HL-60 (cell line): ENCODE results near the gene GSTT2.
"Not testable (repeated sequence)": the region's sequence is repeated elsewhere in the genome, so short reads cannot be mapped to it uniquely, and the experiment has no call there.

Source experiments
- CTCF ChIP-seq: IDR thresholded peaks from one replicate; pipeline ENCODE4 v1.5.1; 2011; ENCODE audit warnings: low read length, control low read depth, inconsistent platforms; ENCODE audit not compliant: insufficient read depth
- GABPA ChIP-seq: IDR thresholded peaks from 2 replicates; pipeline ENCODE4 v1.6.1; 2012; ENCODE audit warnings: low read depth
- POLR2AphosphoS5 ChIP-seq: IDR thresholded peaks from 2 replicates; pipeline ENCODE4 v1.6.1; 2012; ENCODE audit warnings: low read depth
- TF ChIP-seq, protein P1 (sequence below): IDR thresholded peaks from 2 replicates; pipeline ENCODE4 v1.6.1; 2012; ENCODE audit warnings: low read depth; ENCODE audit not compliant: insufficient replicate concordance

GRCh38 chr22:23966568-23966967 is 13.4 kb upstream of the GSTT2 start, which contains the start of gene DDTL:
- TF ChIP-seq, protein P1, sequence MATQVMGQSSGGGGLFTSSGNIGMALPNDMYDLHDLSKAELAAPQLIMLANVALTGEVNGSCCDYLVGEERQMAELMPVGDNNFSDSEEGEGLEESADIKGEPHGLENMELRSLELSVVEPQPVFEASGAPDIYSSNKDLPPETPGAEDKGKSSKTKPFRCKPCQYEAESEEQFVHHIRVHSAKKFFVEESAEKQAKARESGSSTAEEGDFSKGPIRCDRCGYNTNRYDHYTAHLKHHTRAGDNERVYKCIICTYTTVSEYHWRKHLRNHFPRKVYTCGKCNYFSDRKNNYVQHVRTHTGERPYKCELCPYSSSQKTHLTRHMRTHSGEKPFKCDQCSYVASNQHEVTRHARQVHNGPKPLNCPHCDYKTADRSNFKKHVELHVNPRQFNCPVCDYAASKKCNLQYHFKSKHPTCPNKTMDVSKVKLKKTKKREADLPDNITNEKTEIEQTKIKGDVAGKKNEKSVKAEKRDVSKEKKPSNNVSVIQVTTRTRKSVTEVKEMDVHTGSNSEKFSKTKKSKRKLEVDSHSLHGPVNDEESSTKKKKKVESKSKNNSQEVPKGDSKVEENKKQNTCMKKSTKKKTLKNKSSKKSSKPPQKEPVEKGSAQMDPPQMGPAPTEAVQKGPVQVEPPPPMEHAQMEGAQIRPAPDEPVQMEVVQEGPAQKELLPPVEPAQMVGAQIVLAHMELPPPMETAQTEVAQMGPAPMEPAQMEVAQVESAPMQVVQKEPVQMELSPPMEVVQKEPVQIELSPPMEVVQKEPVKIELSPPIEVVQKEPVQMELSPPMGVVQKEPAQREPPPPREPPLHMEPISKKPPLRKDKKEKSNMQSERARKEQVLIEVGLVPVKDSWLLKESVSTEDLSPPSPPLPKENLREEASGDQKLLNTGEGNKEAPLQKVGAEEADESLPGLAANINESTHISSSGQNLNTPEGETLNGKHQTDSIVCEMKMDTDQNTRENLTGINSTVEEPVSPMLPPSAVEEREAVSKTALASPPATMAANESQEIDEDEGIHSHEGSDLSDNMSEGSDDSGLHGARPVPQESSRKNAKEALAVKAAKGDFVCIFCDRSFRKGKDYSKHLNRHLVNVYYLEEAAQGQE, result not testable (repeated sequence)
- not testable (repeated sequence) for TF ChIP-seq CTCF, POLR2AphosphoS5, GABPA
